Measurements from ENCODE around the gene VASP. TPM values are rescaled to one million over a fixed set of nuclear protein-coding genes. Genes with fewer than 3 reads are reported as not detected.

VASP gene
- total RNA-seq, 2 donors from 2014 or later, result 218 to 260 TPM

- intact Hi-C loops (cut with DNase I, micrococcal nuclease), result no loop called here
Observed at GRCh38 chr19:45472563-45473366, 34.5 kb upstream of the VASP start.

GRCh38 chr19:45473367-45473681, 34.0 kb upstream of the VASP start:
- no peak for DNase-seq
- intact Hi-C loops (cut with DNase I, micrococcal nuclease), result no loop called here
- no peak for ATAC-seq

More at GRCh38 chr19:45472563-45473366, 34.5 kb upstream of the VASP start:
- DNase-seq (no peak), ATAC-seq (no peak)

- ATAC-seq (no peak), DNase-seq (no peak)
- intact Hi-C loops (cut with DNase I, micrococcal nuclease), result no loop called here
Observed at GRCh38 chr19:45473682-45474605, 33.3 kb upstream of the VASP start.

GRCh38 chr19:45474606-45475521, 32.4 kb upstream of the VASP start:
- ATAC-seq (no peak), DNase-seq (no peak)
- intact Hi-C loops (cut with DNase I, micrococcal nuclease), result loop anchor here in 1 of 2 donors (5.0 kb wide), 1 partner anchor 38 kb away; no protein-coding TSS in a partner anchor

GRCh38 chr19:45475537-45476291, 31.6 kb upstream of the VASP start:
- ATAC-seq, result no peak
- intact Hi-C loops (cut with DNase I, micrococcal nuclease), result loop anchor here in 1 of 2 donors (5.0 kb wide), 1 partner anchor 38 kb away; no protein-coding TSS in a partner anchor
- DNase-seq, result no peak

- no peak for ATAC-seq
Observed at GRCh38 chr19:45476304-45476703, 31.0 kb upstream of the VASP start.

GRCh38 chr19:45477186-45477585, 30.1 kb upstream of the VASP start:
- no peak for DNase-seq
- no peak for ATAC-seq
- intact Hi-C loops (cut with DNase I, micrococcal nuclease), result loop anchor here in 1 of 2 donors (5.0 kb wide), 1 partner anchor 40 kb away; no protein-coding TSS in a partner anchor

More at GRCh38 chr19:45476304-45476703, 31.0 kb upstream of the VASP start:
- intact Hi-C loops (cut with DNase I, micrococcal nuclease), result loop anchor here in 1 of 2 donors (5.0 kb wide), 1 partner anchor 39 kb away; no protein-coding TSS in a partner anchor
- DNase-seq, result no peak

GRCh38 chr19:45477713-45478453, 29.4 kb upstream of the VASP start:
- ATAC-seq (no peak), DNase-seq (no peak)
- intact Hi-C loops (cut with DNase I, micrococcal nuclease), result loop anchor here (2.0 to 5.0 kb wide), 2 partner anchors 39 to 41 kb away; no protein-coding TSS in a partner anchor

GRCh38 chr19:45478454-45479238, 28.6 kb upstream of the VASP start:
- DNase-seq, result peak; percentile 81 to 86
- intact Hi-C loops (cut with DNase I, micrococcal nuclease), result loop anchor here (2.0 to 5.0 kb wide), 2 partner anchors 40 to 41 kb away; no protein-coding TSS in a partner anchor
- ATAC-seq, result peak; percentile 95

GRCh38 chr19:45483033-45483432, 24.2 kb upstream of the VASP start:
- intact Hi-C loops (cut with DNase I, micrococcal nuclease), result no loop called here

GRCh38 chr19:45484273-45484945, 22.9 kb upstream of the VASP start:
- ATAC-seq, result no peak
- intact Hi-C loops (cut with DNase I, micrococcal nuclease), result no loop called here

More at GRCh38 chr19:45483033-45483432, 24.2 kb upstream of the VASP start:
- no peak for ATAC-seq
- no peak for DNase-seq

GRCh38 chr19:45485305-45486077, 21.8 kb upstream of the VASP start:
- intact Hi-C loops (cut with DNase I, micrococcal nuclease), result no loop called here
- DNase-seq (peak; percentile 97 to 100), ATAC-seq (peak; percentile 99)

More at GRCh38 chr19:45484273-45484945, 22.9 kb upstream of the VASP start:
- no peak for DNase-seq

GRCh38 chr19:45488708-45489107, 18.6 kb upstream of the VASP start:
- no peak for DNase-seq
- no peak for ATAC-seq

GRCh38 chr19:45489216-45489855, 17.9 kb upstream of the VASP start:
- intact Hi-C loops (cut with DNase I, micrococcal nuclease), result no loop called here
- no peak for ATAC-seq
- no peak for DNase-seq

More at GRCh38 chr19:45488708-45489107, 18.6 kb upstream of the VASP start:
- intact Hi-C loops (cut with DNase I, micrococcal nuclease), result no loop called here
